GM20431 (cell line): ENCODE data around the gene ICA1.
"Not testable (repeated sequence)": the region's sequence is repeated elsewhere in the genome, so short reads cannot be mapped to it uniquely, and the experiment has no call there.

ENCODE experiments used
- in situ Hi-C: fragments of 300-500 bp; cut with MseI, MboI; formaldehyde crosslinking; loops from one replicate; pipeline ENCODE4 v1.15.0; 2020; ENCODE audit warnings: low sequenced_read_pairs; ENCODE audit not compliant: unreplicated experiment

ICA1 gene

GRCh38 chr7:8261711-8262695 lies at the start of gene ICA1:
Gene ICA1, minus strand, starts transcription at chr7:8262167. Its CDS starts 26,241 bp downstream, at chr7:8235926.
- in situ Hi-C loops = no loop called here

- in situ Hi-C loops = no loop called here
Observed at GRCh38 chr7:8310876-8311275, 48.9 kb upstream of the ICA1 start.

- in situ Hi-C loops = no loop called here
Observed at GRCh38 chr7:8305625-8306388, 43.8 kb upstream of the ICA1 start.

GRCh38 chr7:8305104-8305503 lies 43.1 kb upstream of the ICA1 start:
- in situ Hi-C loops = no loop called here

DNA sequence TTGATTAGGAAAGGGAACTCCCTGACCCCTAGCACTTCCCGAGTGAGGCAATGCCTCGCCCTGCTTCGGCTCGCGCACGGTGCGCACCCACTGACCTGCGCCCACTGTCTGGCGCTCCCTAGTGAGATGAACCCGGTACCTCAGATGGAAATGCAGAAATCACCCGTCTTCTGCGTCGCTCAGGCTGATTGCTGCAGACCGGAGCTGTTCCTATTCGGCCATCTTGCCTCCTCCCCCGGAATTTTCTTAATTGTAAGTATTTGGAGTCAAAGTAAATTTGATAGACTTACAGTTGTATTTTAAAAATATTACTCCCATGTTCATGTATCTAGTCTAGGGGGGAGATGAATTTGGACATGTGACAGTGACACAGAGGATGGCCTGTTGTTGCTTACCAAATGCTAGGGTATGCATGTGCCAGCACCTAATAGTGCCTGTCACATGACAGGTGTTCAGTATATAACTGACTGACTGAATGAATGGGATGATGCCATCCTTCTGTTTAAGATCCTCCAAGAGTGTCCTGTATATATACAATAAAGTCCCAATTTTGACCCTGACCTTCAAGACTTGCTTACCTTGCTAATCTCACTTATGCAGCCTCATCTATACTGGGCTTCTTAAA lies 42.0 kb upstream of the ICA1 start:
- in situ Hi-C loops = no loop called here

- in situ Hi-C loops = not testable (repeated sequence)
Observed at GRCh38 chr7:8297023-8297422, 35.1 kb upstream of the ICA1 start.

- in situ Hi-C loops = no loop called here
Observed at GRCh38 chr7:8296362-8296659, 34.3 kb upstream of the ICA1 start.

DNA sequence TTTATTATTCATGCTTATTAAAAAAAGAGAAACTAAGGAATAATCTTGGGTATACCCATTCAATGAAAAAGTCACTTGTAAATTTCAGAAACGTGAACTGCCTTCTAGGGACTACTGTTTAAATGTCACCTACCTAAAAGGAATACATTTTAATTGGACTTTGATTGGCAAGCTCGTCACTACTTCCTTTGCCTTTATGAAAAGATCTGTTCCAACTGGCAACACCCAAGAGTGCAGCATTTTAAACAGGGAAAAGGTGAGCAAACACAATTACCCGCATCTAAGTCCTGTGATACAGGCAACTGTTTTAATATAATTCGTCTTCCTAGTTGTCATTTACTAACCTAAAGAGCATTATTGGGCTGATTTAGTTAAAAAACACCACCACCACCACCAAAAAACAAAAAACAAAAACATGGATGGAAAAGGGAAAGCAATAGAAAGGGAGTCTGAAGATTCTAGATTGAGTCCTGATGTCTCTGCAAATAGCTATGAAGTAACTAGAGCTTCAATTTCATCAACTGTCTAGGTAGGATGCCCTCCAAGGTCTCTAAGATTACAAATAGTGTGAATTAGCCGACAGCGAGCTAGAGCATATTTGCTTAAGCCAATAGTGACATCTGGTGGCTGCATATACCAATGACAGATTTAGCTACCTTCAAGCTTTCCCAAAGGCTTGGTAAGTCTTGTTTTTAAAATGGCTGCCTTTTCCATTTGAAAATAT lies 33.8 kb upstream of the ICA1 start:
- in situ Hi-C loops = no loop called here

- in situ Hi-C loops = no loop called here
Observed at GRCh38 chr7:8291397-8292141, 29.6 kb upstream of the ICA1 start.

DNA sequence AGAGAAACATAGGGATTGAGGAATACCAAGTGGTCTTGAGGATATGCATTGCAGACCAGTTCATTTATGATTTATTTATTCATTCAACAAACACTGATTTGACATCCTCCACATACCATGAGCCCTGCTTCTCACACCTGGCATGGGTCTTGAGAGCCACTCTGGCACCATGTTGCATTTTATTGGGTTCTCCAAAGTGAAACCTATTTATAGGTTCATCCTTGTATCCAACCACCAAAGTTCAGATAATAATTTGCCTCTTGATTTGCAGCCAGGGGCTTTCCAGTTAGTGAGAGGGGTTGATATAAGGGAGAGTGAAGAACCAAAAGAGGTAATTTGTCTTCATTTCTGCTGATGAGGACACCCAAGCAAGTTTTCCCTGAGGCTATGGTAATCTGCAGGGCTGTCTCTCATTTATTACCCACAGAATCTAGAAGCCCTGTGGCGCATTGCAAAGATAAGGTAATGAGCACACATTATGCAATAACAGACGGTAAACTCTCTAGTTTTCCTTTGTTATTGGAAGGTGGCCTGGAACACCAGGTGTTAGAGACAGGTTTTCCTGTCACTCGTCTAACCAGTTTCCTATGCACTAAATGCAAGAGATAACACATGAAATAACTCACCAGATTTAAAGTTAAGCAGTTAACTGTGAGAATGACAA lies 28.8 kb upstream of the ICA1 start:
- in situ Hi-C loops = no loop called here

DNA sequence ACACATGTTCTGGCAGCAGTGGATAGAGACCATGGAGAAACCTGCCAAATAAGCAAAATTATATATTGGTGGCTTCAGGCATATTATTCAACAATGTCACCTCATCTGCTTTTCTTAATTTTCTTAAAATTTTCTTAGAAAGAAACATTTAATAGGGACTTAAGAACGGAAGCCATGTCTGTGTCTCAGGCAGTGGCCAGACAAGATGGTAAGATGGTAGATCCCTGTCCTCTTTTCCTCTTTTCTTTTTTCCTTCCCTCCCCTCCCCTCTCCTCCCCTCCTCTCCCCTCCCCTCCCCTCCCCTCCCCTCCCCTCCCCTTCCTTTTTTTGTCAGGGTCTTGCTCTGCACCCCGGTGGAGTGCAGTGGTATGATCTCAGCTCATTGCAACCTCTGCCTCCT lies 24.2 kb upstream of the ICA1 start:
- in situ Hi-C loops = no loop called here

- in situ Hi-C loops = no loop called here
Observed at GRCh38 chr7:8285155-8285554, 23.2 kb upstream of the ICA1 start.

- in situ Hi-C loops = no loop called here
Observed at GRCh38 chr7:8284606-8285005, 22.6 kb upstream of the ICA1 start.

DNA sequence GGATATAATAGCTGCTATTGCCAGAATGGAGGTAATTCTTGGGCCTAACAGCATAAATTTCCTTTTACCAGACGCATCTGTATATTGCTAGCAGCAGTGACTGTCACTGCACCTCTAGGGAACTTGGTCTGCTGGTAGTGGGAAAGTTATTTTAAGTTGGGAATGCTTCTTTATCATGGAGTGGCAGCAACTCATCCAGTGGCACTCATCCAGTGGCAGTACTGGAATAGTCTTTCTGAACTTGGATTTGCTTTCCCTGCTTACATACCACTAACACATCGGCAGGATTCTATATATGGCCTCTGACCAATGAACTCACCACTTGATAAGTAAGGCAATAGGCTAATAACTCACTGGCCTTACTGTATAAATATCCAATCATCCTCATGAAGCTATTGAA lies 22.0 kb upstream of the ICA1 start:
- in situ Hi-C loops = no loop called here

DNA sequence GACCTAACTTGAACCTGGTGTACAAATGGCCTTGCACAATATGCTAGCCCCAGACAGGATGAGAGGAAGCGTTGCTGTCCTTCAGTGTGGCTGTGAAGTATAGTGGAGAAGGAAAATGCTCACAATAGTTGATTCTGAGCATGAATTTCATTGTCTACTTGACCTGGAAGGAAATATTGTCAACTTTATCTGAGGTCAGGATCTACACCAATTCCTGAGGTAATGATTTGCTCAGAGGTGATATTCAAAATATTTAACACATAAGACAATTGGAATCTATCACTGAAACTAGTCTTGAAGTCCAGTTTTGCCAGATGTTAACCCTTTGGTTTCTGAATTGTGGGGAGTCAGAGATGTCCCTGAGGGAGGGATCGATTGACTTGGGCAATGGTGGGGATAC lies 20.9 kb upstream of the ICA1 start:
- in situ Hi-C loops = no loop called here

DNA sequence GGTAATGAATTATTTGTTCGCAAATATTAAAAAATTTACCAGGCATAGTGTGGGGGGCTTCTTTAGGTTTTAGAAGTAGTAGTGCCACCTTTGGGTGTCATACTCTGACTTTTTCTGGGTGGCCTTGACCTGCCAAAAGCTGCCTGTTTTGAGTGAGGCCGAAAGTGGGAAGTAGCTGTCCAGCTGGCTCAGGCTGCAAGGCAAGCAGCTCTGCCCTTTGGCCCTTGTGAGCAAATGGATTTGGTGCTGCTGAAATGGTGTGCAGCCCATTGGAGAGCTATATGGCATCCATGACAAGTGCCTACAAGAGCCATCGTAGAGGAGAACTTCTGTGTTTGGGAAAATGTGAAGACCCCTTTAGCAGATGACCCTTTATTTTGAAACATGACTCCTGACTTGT lies 20.2 kb upstream of the ICA1 start:
- in situ Hi-C loops = no loop called here

DNA sequence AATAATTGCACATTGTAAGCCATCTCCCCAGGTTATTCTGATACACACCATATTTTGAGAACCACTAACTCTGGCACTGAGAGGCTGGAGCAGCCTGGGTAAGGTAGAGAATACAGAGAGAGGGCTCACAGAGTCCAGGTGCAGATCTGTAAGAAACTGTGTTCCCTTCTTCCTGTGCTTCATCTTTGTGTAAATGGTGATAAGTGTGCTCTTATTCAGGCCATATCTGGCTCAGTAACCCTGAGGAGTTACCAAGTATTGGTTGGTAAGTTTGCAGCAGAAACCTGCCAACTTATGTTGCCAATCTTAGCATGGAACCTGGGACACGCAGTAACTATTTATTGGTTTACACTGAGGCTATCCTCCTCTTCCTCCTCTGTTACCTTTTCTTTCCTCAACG lies 16.2 kb upstream of the ICA1 start:
- in situ Hi-C loops = no loop called here

GRCh38 chr7:8277394-8277982 lies 15.5 kb upstream of the ICA1 start:
- in situ Hi-C loops = no loop called here

DNA sequence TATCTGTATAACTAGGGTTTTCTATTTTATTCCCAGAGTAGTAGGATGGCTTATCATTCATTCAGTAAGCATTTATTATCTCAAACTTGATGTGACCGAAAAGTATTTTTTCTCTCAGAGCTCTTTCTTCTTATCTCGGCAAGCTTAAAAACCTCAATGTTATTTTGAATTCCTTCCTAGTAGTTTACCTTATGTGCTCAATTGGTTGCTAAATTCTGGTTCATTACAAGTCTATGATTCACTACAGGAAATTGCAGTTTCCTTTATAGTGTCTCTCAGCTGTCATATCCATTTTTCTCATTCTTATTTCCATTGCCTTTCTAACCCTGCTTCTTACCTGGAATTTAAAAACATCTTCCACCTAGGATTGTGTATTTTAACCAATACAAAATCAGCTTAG lies 12.6 kb upstream of the ICA1 start:
- in situ Hi-C loops = no loop called here
